ENCODE data around the gene CLEC19A.

- TF ChIP-seq CTCF (IDR thresholded peaks at IDR 0.05) (no peak), POLR2AphosphoS5 (IDR thresholded peaks at IDR 0.05; ENCODE audit: low read depth, low read length) (no peak), TCF7L2 (IDR thresholded peaks at IDR 0.05; ENCODE audit: low read depth, low read length) (no peak), REST (IDR thresholded peaks at IDR 0.05; ENCODE audit: insufficient read depth in 1 of 2, low read depth in 2 of 2, low read length in 1 of 2) (no peak)
These were observed 58.8 kb downstream of the CLEC19A start for GRCh38 chr16:19344224-19344801.

Measured in Panc1 (cell line).